HuH-7 (cell line): ENCODE results near the gene ATP5PO.

Experiments used
- DNase-seq: peaks from one replicate; pipeline ENCODE4 v3.0.0; 2011; ENCODE audit warnings: low spot score

ATP5PO gene, protein sequence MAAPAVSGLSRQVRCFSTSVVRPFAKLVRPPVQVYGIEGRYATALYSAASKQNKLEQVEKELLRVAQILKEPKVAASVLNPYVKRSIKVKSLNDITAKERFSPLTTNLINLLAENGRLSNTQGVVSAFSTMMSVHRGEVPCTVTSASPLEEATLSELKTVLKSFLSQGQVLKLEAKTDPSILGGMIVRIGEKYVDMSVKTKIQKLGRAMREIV

DNA sequence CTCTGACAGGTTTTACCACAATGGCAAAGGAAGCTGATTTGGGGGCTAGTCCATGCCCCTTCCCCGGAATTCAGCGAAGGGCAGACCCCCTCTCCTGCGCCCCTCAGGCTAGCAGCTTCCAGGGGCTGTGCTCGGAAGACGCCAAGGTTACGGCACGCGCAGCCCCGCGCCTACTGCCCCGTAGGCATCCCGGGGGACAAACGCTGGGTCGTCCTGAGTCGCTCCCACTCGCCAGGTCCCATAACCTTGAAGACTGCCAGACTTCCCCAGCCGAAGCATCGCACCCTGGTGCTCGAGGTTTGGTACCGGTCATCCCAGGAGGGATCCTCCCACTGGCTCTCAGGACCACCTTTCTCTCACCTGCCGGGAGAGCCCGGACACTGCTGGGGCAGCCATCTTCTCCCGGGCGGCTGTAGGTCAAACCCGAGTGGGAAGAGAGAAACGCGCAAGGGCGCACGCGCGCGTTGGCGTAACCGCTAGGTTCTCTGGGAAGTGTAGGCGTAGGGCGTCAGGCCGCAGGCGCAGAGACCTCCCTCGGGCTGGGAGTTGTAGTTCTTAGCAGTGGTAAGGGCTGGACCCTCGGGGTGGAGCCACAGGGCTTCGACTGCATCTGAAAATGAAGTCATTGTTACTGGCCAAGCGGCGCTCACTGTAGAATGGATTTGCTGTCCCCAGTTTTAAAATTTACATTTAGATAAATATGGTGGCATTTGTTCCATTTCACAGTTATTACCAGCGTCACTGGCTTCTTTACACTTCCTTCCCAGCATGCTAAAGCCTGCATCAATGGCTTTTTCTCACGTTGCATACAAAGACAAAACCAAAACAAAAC, at the start of gene ATP5PO:
TSS of gene ATP5PO (minus strand) at position 437 of the 832 bp plus-strand sequence. CDS start at position 396, 41 bp downstream.
- peak; percentile 73 for DNase-seq

DNA sequence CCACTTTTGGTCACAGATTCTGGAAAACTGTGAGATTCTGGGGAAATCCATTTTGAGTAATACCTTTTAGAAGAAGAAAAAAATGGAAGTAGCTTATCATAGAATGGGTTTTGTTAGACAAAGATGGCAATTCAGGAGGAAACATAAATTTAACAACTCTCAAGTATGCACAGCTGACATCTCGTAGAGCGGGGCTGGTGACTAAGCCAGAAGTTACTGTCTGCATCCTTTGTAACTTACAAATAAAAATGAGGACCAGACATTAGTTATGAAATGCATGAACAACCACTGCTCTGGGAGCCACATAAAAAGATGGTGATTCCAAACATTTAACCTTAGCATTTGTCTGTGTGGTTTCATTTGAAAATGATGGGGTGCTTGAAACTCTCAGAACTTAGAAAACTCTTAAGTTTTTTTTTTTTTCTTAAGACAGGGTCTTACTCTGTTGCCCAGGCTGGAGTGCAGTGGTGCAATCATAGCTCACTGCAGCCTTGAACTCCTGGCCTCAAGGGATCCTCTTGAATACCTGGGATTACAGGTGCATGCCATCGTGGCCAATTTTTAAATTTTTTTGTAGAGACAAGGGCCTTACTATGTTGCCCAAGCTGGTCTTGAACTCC, 49.2 kb upstream of the ATP5PO start:
- no peak for DNase-seq

DNA sequence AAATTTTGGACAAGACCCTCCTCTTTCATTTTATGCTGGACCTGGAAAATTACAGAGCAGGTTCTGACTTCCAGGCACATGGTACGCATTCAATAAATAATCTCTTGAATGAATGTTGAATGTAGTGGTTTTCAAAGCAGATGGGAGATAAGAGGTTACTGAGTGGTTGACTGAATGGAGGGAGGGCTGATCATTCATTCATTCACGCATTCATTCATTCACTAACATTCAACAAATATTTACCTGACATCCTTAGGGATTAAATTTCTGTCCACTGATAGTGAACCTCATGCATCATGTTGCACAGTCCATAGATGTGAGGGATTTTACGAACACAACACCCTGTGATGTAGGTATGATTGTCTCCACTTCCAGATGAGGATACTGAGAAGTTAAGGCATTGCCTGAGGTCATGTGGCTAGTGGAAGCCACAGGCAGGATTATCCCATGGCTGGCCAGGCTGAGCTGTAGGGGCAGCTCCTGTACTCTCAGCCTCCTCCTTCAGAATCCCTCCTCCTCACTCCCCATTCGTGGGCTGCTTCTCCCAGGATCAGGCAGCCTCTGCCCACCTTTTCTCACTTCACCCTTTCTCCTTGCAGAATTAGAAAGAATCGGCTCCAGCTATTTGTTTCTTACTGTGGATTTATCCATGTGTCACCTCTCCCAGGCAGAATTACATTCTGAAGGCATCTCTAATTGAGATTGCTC, 48.4 kb upstream of the ATP5PO start:
- DNase-seq: no peak

DNA sequence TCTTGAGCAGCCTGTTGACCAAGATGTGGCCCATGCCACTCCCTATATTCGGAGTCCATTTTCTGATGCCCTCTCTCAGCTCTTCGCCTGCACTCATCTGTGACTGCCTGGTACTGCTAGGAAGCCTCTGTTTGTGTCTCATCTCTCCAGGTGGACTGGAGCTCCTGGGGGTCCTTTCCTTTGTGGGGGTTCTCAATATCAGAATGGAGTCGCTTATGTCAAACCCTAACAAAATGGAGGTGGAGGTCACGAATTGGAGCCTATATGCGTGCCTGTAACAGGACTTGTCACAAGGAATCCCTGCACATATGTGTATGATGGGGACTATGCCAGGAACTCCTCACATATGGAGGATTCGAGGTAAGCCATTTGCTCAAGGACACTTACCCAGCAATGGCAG, 46.7 kb upstream of the ATP5PO start:
- DNase-seq: no peak

DNA sequence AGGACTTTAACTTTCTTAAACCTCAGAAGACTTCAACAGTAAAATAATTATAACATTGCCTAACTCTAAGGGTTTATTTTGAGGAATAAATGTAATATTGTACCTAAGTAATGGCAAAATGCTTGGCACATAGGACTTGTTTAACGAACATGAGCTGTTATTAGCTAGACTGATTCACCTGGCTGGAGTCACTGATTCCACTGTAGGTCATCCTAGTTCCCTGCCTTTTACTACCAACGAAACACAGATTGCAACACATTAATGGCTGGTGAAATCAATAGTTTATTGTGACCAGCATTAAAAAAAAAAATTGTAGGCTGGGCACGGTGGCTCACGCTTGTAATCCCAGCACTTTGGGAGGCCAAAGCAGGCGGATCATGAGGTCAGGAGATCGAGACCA, 45.5 kb upstream of the ATP5PO start:
- DNase-seq: no peak

DNA sequence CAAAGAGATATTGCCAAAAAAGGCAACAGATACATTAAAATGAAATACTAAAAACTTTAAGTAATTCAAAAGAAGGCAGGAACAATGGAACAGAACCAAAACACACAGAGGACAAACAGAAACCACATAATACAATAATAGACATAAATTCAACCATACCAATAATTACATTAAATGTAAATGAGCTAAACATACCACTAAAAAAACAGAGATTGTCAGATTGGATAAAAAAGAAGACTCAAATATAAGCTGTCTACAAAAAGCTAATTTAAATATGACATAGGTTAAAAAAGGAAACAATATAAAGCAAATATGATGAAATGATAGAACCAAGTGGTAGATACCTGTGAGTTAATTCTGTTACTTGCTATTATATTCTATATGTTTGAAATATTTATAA, 44.1 kb upstream of the ATP5PO start:
- no peak for DNase-seq

DNA sequence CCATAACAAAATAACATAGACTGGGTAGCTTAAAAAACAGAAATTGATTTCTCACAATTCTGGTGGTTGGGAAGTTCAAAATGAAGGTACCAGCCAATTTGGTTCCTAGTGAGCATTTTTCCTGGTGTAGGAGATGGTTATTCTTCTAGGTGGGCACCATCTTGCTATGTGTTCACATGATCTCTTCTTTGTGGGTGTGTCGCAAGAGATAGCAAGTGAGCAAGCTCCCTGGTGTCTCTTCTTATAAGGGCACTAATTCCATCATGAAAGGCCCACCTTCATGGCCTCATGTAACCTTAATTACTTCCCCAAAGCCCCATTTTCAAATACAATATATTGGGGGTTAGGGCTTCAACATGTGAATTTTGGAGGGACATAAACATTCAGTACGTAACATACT, 38.8 kb upstream of the ATP5PO start:
- no peak for DNase-seq

DNA sequence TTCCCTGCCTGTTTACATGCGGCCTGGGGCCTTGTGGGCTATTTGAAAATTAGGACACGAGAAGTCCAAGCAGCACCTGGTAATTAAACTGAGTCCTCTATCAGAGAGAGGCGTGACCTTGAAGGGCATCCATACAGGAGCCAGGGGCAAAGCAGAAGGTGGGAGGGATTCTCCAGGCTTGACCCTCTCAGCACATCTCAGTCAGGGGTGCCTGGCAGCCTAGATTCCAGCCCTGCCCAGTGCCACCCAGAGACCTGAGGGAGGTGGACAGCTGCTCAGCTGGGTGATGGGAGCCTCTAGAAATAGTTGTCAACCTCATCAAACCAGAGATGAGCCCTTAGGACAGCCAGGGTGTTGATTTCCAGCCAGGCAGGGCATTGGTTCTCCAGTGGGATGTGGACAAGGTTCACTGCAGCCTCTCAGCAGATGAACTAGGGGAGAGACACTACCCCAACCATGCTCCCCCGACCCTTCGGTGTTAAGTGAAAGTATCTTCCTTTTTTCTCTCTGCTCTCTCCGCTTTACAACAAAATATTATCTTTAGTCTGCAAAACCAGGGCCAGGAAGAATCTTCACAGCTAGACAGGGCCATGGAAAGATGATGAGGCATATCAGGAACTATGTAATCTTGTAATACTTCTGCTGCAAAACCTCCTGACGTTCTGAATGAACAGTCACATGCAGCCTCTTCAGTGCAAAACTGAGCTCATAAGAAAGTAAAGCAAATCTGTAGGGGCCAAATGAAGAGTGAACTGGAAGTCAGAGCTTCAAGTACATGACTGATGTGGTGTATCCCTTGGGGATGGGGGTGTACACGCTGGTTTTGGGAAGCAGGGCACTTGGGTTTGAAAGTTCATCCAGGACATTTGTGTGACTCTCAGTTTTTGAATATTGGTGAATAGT, 35.9 kb upstream of the ATP5PO start:
- DNase-seq: no peak

DNA sequence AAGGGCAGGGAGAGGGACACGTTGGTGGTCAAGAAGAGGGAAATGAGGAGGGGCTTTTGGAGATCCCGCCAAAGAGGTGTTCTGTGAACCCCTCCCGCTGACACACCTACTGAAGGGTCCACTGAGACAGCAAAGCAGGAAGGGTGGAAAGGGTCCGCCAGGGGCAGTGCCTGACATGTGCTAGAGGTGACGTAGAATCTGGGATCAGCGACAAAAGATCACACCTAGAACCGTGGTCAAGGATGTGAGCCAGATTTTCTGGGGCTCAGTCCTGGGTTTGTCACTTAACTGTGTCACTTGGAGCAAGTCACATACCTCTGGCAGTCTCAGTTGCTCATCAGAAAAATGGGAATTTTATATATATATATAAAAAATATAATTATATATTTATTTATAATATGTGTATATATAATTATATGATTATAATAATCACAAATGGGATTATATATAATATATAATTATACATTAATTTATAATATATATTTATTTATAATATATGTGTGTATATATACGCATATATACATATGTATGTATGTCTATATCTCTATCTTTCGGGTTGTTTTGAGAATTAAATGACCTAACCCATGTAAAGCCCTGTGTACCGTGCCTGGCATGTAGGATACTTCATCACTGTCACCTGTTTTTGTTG, 35.0 kb upstream of the ATP5PO start:
- DNase-seq: no peak

DNA sequence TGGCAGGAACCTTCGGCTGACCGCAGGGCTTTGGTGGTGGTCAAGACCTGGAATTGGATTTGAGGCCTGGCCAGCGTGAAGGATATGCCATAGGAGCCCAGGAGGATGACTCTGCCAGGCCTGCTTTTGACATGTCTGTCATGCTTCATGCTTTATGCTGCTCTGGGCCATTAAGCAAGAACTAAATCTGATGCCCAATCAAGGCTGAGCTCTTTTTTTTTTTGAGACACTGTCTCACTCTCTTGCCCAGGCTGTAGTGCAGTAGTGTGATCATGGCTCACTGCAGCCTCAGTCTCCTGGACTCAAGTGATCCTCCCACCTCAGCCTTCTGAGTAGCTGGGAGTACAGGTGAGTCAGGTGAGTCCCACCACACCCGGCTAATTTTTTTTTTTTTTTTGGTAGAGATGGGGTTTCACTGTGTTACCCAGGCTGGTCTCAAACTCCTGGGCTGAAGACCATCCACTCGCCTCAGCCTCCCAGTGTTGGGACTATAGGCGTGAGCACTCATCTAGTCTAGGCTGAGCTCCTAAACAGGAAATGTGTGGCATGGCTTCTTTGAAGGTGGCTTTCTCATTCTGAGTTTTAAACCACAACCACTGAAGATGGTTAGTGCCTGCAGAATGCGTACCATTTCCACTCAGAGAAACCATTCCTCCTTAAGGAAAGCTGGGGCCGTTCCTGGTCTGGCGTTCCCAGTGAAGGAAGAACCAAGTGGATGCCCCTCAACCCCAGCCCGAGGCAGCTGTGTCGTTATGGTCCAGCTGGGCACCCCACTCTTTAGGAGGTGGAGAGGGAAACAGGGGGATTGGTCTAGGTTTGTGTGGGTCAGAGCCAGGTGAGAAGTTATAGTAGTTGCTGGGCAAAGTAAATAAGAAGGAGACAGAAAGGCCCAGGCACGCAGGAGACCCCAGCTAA, 34.2 kb upstream of the ATP5PO start:
- no peak for DNase-seq

DNA sequence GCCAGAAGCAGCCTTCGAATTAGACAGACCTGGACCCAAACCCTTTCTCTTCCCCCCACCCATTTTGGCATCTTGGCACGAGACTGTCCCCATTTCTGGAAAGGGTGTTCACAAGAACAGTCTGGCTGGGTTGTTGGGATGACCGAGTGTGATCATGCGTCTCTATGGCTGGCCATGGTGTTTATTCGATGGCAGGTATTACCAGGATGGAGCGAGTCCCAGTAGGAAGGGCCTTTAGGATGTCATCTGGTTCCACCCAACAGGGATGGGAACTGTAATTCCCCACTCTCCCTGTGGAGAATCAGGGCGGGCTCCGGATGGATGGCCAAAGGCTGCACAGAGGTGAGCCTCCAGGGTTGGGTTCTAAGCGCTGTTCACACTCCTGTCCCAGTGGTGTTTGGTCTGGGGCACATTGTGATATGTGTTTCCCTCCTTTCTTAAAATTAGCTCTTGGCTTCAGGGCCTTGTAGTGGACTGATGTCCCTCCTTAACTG, 33.4 kb upstream of the ATP5PO start:
- DNase-seq: no peak

DNA sequence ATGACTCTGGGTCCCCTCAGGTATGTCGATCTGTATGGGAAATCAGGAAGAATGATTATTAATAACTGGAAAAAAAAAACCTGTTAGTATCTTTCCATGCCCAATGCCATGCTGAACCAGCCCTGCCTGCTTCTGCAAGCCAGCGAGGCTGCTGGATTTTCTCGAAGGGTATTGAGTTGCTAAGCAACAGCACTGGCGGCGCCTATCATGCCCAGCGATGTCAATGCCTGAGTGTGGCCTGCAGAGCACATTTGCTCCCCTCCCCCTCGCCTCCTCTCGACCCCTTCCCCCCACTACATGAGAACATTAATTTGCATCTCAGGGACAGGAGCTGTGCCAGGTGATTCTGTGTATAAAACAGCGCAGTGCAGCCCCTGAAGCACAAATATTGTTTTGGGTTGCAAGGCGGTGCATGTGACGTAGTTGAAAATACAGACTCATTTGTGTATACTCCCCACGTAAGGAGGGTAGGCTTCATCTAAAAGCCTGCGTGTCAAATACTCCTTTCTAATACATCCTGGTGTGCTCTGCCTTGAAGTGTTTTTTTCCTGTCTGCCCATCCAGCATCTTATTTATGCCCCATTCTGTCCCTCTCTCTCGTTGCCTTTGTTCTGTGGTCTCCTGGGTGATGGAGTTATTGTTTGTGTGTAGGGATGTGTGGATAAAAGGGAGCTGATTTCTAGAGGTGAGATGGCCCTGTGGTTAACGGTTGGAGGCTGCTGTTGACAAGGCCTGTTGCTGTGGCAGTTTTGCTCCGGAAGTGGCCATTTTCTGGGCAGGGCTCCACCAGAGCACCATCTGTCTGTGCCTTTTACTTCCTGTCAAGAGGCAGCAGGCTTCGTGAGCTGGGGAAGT, 32.7 kb upstream of the ATP5PO start:
- peak; percentile 30 for DNase-seq

DNA sequence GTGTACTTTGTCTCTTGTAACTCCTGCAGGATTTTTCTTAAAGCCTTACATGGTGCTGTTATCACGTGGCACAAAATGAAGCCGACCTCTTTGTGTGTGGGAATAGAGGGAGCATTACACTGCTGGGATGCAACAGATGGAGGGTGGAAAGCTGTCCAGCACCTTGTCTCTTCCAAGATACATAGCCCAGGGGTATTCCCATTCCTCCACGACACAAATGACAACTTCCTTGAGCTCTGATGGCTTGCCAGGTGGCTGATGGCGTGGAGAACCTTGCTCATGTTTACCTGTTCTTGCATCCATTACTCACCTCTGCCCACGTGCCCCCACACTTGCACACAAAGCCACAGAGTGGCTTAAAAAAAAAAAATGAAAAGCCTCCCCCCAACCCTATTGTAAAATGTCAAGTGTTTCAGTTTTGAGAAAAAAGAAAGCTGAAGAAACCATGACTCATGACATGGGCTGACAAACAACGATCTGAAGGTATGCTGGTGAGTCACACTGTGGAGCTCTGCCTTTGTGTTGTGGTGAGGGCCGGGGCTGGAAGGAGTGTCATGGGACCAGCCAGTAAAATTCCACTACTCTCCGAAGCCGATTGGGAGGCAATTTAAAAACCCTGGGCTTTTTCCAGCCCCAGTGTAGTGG, 32.0 kb upstream of the ATP5PO start:
- peak; percentile 59 for DNase-seq

DNA sequence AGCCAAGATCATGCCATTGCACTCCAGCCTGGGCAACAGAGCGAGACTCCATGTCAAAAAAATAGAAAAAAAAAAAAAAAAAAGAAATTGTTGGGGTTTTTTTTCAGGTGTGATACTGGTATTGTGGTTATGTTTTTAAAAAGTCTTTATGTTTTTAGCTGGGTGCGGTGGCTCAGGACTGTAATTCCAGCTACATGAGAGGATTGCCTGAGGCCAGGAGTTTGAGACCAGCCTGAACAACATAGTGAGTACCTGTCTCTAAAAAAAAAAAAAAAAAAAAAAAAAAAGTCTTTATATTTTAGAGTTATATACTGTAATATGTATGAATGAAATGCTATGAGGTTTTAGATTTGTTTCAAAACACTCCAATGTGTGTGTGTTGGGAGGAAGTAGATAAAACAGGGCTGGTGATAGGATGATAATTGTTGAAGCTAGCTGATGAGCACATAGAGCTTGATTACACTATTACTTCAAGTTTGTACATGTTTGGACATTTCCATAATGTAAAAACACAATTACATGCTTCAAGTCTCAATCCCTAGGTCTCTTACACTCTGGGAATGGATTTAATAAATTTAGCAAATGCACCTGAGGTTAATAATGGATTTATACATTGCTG, 30.2 kb upstream of the ATP5PO start:
- DNase-seq: no peak

DNA sequence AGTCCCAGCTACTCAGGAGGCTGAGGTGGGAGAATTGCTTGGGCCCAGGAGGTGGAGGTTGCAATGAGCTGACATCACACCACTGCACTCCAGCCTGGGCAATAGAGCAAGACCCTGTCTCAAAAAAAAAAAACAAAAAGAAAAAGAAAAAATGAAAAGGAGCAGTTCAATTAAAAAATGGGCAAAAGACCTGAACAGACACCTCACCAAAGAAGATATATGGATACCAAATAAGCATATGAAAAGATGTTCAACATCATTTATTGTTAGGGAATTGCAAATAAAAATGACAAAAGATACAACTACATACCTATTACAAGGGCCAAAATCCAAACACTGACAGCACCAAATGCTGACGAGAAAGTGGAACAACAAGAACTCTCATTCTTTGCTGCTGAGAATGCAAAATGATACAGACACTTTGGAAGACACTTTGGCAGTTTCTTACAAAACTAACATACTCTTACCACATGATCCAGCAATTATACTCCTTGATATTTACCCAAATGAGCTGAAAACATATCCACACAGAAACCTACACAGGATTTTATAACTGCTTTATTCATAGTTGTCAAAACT, 28.7 kb upstream of the ATP5PO start:
- no peak for DNase-seq

DNA sequence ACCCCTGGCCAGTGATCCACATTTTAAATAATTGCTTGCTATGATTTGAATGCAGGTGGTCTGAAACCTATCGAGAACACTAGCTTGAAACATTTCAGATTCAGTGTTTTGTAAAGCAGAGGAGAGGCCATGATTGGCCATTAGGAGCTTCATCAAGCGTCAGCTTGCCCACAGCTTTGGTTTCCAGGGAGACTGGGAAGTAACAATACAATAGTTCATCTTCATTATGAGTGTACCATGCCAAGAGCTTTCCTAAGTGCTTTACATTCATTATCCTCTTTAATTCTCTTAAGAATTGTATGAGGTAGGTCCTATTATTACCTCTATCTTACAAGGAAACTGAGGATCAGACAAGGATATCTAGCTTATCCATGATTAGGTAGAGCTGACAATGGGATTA, 27.7 kb upstream of the ATP5PO start:
- no peak for DNase-seq

DNA sequence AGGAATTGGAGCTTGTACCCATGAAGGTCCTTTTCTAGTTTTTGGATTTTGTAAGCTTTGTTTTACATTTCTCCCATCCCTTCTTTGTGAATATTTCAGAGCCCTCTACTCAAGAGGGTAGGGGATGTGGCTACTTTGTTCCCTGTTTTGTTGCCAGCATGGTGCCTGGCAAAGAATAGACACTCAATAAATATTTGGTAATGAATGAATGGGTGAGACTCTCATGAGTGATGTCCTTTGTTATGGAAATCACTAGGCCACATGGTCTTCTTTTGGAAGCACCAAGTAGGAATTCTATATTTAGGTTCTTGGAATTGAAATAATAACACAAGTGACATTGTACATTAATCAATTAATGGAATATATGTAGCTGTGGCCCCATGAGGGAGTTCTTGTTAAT, 26.8 kb upstream of the ATP5PO start:
- no peak for DNase-seq

DNA sequence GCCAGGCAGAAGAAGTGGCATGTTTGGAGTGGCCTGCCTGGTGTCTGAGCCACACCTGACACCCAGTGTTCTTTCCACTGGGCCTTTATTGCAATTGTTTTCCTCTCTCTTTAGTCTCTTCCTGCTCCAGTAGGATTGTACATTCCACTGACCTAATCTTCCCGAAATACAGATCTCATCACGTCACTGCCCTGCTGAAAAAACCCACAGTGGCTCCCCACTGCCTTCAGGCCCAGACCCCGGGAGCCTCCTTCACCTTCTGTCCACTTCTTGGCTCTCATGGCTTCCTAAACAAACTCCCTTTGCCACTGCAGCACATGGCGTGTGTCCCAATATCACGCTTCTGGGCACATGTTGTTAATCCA, 25.3 kb upstream of the ATP5PO start:
- DNase-seq: no peak
